GM18868 (cell line): ENCODE data around the gene KIAA1586.
A peak's percentile ranks its signal among the peaks of the same experiment; 100 is the strongest.
"Not testable (repeated sequence)": the region's sequence is repeated elsewhere in the genome, so short reads cannot be mapped to it uniquely, and the experiment has no call there.

Source experiments
- ATAC-seq: cut with Tn5 transposase; IDR thresholded peaks from one replicate; pipeline ENCODE4 v1.9.1; 2021; ENCODE audit warnings: mild to moderate bottlenecking, moderate library complexity; ENCODE audit not compliant: unreplicated experiment

Gene KIAA1586

DNA sequence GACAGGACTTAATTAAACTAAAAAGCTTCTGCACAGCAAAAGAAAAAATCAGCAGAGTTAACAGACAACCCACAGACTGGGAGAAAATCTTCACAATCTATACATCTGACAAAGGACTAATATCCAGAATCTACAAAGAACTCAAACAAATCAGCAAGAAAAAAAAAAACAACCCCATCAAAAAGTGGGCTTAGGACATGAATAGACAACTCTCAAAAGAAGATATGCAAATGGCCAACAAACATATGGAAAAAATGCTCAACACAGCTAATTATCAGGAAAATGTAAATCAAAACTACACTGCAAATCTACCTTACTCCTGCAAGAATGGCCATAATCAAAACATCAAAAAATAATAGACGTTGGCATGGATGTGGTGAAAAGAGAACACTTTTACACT lies 2.4 kb upstream of the KIAA1586 start:
- not testable (repeated sequence) for ATAC-seq

DNA sequence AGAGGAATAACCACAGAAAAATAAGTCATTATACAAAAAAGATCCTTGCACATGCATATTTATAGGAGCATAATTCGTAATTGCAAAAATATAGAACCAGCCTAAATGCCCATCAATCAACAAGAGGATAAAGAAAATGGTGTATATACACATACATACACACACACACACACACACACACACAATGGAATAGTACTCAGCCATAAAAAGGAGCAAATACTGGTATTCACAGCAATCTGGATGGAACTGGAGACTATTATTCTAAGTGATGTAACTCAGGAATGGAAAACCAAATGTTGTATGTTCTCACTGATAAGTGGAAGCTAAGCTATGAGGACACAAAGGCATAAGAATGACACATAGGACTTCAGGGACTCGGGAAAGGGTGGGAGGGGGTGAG lies 1.9 kb upstream of the KIAA1586 start:
- no peak for ATAC-seq

DNA sequence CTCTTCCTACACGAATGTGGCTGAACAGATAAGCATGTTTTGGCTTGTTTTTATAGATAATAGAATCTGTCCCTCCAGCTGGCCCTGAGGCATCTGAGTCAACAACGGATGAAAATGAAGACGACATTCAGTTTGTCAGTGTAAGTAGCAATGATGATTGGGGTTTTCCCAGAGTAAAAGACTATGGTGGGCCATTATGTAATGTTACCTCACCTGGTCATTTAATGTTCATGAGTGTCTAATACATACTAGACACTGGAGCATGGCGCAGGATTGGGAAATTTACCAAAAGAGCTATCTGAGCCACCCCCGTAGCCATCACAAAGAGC lies 728 bp downstream of the KIAA1586 start:
- ATAC-seq = peak; percentile 29

DNA sequence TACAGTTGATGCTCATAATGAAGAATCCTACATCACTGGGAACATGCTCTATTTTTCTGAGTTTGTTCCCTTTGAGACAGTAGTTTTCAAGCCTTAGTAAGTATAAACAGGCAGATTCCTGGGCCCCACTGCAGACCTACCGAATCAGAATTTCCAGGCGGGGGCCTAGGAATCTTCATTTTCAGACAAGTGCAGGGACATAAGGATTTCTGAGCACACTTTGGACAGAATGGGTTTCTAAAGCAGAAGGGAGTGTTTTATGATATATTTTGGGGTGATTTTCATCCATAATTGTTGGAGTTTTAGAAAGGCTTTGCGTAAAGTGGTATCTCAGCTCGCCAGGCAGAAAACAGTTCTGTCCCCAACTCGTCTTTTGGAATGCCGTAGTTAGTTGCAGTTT lies 1.4 kb downstream of the KIAA1586 start:
- not testable (repeated sequence) for ATAC-seq

DNA sequence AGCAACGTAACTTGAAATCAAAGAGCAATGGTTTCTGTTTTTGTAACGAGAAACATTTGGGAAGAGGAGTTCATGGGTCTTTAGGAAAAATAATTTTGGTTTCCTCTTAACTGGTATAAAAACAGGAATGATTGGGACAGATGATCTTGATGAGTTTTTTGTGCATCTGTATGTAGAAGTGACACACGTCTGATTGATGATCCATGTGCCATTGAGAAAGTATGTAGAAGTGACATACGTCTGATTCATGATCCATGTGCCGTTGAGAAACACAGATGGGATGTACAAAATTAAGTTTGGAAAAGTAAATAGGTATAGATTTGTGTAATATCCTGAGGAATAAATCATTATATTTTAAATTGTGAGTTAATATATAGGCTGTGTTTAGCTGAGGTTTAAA lies 2.1 kb downstream of the KIAA1586 start:
- ATAC-seq = no peak

DNA sequence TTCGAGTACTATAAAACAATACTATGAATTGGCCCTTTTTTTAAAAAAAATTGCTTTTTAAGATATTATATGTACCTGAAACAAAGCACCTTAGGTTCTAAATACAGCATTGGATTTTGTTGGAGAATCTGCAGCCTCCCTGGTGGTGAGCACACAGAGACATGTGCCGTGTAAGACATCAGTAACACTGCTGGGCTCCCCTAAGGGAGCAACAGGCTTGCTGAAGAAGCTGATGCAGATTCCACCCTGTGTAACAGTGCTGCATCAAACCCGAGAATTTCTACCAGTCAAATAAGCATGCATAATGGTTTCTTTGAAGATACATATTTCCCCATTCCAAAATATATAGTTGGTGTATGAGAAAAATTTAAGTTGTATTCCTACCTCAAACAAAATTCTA lies 17.4 kb downstream of the KIAA1586 start:
- no peak for ATAC-seq

DNA sequence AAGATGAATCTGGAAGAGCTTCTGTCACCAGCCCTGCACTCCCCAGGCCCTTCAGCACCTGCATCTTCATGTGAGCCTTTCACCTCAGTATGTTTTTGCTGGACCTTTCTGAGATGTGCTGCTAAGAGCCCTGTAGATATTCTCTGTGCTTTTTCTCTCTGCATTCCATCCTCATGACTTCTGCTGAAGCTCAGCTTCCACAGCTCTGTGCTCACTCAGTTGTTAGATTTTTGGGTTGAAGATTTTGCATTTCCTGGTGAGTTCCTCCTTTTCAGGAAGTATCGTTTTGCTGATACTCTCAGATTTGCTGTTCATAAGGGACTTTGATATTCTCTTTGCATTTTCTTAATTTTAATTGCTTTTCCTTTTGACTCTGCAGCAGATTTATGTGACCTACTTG lies 18.3 kb downstream of the KIAA1586 start:
- no peak for ATAC-seq

DNA sequence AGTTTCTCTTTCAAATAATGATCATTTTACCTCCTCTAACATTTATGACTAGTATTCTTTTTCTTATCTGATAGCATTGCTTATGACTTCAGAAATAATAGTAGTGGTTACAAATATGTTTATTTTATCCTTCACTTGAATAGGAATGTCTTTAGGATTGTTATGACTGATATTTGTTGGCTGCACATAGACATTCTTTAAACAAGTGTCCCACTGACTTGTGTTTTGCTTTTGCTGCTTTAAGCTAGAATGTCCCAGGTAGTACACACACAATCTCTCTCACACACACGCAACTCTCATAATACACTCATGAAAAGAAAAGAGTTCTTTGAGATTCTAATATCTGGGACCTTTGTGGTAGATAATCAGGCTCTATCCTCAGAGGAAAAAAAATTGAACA lies 21.6 kb downstream of the KIAA1586 start:
- ATAC-seq = no peak

DNA sequence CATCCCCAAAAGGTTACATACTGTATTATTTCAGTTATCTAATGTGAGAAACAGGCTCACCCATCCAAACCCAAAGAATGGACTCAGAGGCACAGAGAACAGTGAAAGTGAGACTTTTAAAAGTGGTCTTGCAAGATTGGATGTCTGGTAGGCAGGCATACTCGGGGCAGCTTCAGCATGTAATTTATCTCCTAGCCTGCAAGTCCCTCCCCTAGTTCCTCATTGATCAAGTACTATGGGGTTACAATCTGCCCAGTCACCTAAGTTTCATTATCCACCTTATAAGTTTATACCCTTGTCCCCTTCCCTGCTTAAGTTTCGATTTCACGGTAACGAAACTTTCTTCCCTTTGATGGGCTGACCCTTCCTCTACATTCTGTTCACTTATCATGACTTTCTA lies 22.7 kb downstream of the KIAA1586 start:
- ATAC-seq = no peak

DNA sequence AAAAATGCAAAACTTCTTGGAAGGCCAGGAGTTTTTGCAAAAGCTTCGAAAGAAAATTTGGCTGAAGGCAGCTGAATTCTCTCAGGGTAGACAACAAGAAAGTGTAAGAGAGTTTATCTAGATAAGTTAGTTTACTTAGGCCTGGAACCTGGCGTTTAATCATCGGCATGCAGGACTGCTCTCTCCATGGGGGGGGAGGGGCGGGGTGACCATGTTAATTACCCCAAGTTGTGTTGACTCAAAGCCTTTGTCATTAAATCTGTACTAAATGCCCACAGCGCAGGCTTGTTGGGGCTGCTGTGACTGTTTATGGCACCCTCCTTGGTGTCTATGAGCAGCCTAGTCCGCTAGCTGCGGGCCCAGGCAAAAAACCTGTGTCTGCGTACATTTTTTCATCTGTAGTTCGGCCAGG lies 23.4 kb downstream of the KIAA1586 start:
- ATAC-seq = no peak

DNA sequence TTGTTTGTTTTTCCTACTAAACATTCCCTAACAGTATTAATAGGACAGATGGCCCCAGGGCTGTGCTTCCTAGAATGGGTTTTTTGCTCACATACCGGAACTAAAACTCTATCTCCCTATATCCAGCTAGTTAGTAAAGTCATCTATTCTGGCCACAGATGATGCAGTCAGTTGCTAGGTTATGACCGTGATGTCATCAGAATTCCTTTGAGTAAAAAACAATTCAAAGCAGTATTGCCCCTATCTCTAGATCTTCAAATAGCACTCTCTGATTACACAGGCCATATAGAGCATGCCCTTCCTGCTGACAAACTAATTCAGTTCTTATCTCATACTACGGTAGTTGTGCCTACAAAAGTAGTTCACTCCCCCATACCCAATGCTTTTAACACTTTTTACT lies 25.6 kb downstream of the KIAA1586 start:
- ATAC-seq = no peak

DNA sequence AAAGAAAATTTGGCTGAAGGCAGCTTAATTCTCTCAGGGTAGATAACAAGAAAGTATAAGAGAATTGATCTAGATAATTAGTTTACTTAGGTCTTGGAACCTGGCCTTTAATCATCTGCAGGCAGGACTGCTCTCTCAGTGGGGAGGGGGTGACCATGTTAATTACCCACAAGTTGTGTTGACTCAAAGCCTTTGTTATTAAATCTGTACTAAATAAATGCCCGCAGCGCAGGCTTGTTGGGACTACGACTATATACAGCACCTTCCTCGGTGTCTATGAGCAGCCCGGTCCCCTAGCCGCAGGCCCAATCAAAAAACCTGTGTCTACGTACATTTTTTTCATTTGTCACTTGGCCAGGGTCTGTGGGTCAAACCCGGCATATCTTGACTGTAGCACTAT lies 27.9 kb downstream of the KIAA1586 start:
- ATAC-seq = no peak

DNA sequence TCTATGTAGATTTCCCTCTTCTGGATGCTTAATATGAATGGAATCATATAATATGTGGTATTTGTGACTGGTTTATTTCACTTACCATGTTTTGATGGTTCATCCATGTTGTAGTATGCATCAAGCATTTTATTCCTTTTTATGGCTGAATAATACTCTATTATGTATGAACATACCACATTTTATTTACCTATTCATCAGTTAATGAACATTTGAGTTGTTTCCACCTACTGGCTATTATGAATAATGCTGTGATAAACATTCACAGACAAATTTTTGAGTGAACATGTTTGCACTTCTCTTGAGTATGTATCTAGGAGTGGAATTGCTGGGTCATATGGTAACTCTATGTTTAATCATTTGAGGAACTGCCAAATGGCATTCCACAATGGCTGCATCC lies 28.6 kb downstream of the KIAA1586 start:
- no peak for ATAC-seq

DNA sequence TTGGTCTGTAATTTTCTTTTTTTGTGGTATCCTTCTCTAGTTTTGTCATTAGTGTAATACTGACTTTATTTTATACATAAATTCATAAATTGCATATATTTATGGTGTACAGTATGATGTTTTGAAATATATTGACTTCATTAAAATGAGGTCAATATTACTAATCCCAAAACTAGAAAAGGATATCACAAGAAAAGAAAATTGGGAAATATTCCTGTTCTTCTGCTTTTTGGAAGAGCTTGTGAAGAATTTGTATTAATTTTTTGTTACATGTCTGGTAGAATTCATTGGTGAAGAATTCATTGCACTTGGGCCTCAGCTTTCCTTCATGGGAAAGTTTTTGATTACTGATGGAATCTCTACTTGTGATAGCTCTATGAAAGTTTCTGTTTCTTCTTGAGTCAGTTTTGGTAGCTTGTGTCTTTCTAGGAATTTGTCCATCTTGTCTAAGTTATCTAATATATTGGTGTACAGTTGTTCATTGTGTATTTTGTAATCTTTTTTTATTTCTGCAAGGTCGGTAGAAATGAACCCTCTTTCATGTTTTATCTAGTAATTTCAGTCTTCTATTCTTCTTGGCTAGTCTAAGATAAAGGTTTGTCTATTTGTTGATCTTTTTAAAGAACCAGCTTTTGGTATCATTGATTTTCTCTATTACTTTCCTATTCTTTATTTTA lies 32.2 kb downstream of the KIAA1586 start:
- ATAC-seq = no peak

DNA sequence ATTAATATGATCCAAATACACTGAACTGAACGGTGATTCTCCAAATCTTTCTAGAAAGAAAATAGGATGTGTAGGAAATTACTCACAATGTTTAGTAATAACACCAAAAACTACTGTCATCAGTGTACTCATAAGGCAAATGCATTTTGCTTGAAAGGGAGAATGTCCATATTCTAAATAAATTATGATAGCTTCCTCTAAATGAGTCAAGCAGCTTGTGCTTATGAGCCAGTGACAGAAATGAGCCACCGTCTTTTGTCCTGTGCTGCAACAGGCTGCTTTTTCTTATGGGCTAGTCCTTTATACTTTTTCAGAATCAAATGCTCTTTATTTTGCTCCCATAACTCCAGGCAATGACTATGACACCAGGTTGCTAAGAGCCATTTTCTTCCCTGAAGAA lies 39.0 kb downstream of the KIAA1586 start:
- ATAC-seq = no peak

DNA sequence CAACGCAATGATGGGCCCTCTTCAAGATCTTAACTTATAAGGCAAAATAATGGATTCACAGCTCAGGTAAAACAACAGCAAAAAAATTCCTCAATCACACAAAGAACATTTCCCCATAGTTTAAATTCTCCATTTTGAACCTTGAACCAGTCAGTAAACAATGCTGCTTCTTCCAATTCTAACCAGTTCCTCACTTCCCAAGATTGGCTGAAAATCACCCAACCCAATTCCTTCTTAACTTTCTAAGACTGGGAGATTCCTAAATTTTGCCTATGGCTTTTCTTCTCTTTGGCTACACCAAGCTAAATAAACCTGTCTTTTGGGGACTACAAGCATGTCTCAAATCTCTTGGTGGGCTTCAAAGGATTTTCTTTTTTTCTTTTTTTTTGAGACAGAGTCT lies 40.4 kb downstream of the KIAA1586 start:
- no peak for ATAC-seq

DNA sequence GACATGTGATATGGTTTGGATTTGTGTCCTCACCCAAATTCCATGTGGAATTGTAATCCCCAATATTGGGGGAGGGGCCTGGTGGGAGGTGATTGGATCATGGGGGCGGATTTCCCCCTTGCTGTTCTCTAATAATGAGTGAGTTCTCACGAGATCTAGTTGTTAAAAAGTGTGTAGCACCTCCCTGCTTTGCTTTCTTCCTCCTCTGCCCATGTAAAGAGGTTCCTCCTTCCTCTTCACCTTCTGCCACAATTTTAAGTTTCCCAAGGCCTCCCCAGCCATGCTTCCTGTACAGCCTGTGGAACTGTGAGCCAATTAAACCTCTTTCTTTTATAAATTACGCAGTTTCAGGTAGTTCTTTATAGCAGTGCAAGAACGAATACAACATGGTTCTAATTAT lies 41.4 kb downstream of the KIAA1586 start:
- no peak for ATAC-seq

DNA sequence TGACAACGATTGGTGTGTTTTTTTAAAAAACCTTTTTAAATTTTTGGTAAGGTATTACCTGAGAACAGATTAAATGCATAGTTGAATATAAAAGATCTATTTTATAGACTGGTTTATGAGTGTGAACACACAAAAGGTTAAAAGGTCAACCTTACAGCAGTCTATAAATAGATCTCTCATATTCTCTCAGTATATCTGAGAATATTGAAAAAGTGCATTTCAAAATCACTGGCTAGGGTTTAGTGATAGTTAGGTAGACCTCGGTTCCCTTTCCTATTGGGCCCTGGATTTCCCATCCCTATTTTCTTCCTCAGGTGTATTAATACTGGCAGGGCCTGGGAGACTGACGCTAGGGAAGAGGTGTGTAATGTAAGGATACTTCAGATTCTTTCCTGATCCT lies 42.8 kb downstream of the KIAA1586 start:
- no peak for ATAC-seq

DNA sequence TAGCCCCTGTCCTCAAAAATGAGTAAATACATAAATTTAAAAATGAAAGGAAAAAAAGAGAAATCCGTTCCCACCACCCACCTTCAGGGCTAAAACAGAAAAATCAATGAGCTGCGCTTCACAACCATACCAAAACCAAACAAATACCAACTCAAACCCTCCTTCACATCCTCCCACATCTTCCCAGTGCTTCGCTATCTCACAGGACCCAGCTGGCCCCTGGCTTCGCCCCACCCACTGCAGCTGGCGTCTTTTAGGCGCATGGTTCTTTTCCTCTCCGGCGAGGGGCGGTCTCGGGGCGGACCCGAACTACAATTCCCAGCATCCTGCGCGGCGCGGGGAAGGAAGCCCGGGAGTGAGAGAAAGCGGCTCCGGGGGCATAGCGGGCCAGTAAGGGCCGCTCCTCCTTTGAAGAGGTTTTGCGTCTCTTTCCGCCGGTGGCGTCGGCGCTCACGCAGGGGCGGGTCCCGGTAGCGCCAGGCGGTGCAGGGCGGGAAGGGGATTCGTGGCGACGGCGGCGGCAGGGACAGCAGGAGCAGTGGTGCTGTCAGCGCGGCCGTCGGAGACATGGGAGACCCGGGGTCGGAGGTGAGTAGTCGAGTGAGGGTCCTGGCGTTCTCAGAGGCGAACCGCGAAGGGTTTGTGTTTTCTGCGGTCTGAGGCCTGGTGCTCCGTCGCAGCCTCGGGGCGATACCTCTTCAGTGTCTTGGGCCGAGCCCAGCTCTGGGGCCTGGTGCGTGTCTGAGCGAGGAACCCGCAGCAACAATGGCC lies 43.4 kb downstream of the KIAA1586 start, which contains the start of gene ZNF451:
ZNF451 (plus strand) TSS at position 502 of the 771 bp plus-strand sequence; CDS start at position 568, 66 bp downstream.
- peak; percentile 92 for ATAC-seq

DNA sequence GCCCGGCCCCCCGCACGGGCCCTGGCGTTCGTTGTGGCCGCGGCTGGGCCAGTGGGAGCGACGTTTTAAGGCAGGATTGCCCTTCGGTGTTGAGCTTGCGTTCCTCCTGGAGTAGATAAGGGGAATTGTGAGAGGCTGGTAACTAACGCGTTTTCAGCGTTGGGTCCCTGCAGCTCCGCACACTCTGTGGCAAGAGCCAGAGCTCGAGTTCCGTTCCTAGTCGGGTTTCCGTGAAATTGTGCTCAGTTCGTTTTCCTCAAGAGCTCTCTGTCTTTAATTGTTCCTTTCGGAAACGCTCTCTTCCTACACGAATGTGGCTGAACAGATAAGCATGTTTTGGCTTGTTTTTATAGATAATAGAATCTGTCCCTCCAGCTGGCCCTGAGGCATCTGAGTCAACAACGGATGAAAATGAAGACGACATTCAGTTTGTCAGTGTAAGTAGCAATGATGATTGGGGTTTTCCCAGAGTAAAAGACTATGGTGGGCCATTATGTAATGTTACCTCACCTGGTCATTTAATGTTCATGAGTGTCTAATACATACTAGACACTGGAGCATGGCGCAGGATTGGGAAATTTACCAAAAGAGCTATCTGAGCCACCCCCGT lies 44.1 kb downstream of the KIAA1586 start:
- peak; percentile 11 for ATAC-seq

DNA sequence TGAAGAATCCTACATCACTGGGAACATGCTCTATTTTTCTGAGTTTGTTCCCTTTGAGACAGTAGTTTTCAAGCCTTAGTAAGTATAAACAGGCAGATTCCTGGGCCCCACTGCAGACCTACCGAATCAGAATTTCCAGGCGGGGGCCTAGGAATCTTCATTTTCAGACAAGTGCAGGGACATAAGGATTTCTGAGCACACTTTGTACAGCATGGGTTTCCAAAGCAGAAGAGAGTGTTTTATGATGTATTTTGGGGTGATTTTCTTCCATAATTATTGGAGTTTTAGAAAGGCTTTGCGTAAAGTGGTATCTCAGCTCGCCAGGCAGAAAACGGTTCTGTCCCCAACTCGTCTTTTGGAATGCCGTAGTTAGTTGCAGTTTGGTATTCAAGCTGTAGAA lies 44.9 kb downstream of the KIAA1586 start:
- ATAC-seq = not testable (repeated sequence)

DNA sequence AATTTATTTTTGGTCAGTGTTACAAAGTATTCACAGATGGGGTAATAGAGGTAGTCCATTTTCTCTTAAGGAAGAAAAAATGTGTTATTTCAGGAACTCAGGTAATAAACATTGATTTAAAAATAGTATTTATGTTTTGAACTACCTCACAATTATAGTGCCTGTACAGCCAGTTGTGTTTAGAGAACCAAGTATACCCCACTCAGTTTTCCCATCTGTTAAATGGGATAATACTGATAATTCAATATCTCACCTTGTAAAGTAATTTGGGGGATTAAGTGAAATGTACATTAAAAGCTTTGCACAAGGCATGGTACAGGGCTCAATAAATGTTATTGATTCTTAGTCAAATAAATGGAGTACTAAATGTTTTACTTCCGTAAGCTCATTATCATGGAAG lies 48.2 kb downstream of the KIAA1586 start:
- ATAC-seq = no peak
